Activated CD8-positive, alpha-beta T cell treated with anti-CD3 and anti-CD28 coated beads, Interleukin-2, amount 10 ng/mL, durations not matched to agents 7 days and 5 days (primary cell): Measurements from ENCODE around the gene CASKIN2. TPM values are rescaled to one million over a fixed set of nuclear protein-coding genes. Genes with fewer than 3 reads are reported as not detected.
A peak's percentile ranks its signal among the peaks of the same experiment; 100 is the strongest.

Source experiments
- ATAC-seq: fragments of 150-1000 bp; cut with Tn5 transposase; one replicate; pipeline ENCODE4 v1.10.0; 2021; ENCODE audit warnings: moderate library complexity
- CTCF ChIA-PET: fragments of 350-600 bp; sonication (Branson Sonifier 250); formaldehyde crosslinking; loops from one replicate; lab custom pipeline; 2021; ENCODE audit warnings: antibody characterized with exemption; lab: Charles Lee
- POLR2A ChIA-PET: fragments of 350-600 bp; sonication (Branson Sonifier 250); formaldehyde crosslinking; loops from one replicate; lab custom pipeline; 2021; ENCODE audit warnings: antibody characterized with exemption; lab: Charles Lee
- DNase-seq: peaks from one replicate; pipeline ENCODE4 v3.0.0-alpha.2; 2020
- H3K27ac Mint-ChIP-seq: one replicate; pipeline ENCODE4 v1.8.0; 2021; ENCODE audit warnings: mild to moderate bottlenecking, mixed read lengths
- H3K27me3 Mint-ChIP-seq: one replicate; pipeline ENCODE4 v1.8.0; 2021; ENCODE audit warnings: low read depth, mixed read lengths
- H3K36me3 Mint-ChIP-seq: one replicate; pipeline ENCODE4 v1.8.0; 2021; ENCODE audit warnings: low read depth, mixed read lengths
- H3K4me1 Mint-ChIP-seq: one replicate; pipeline ENCODE4 v1.8.0; 2021; ENCODE audit warnings: low read depth, mixed read lengths
- H3K4me3 Mint-ChIP-seq: one replicate; pipeline ENCODE4 v1.8.0; 2021; ENCODE audit warnings: mild to moderate bottlenecking, mixed read lengths
- H3K9me3 Mint-ChIP-seq: one replicate; pipeline ENCODE4 v1.8.0; 2022; ENCODE audit warnings: mixed read lengths; ENCODE audit not compliant: insufficient read depth
- total RNA-seq, 2 experiments: library from RNA; stranded (reverse); gene quantifications; one replicate each; pipeline ENCODE4 v1.2.3, GENCODE V29; 2021

Gene CASKIN2
- total RNA-seq, 2 experiments from 2014 or later = 0.68 to 0.97 TPM

GRCh38 chr17:75516619-75517296 is 1.4 kb upstream of the CASKIN2 start:
- Mint-ChIP-seq H3K9me3 (no peaks in the 10 kb centered on the region), H3K27ac (peak overlapping the region; percentile 97), H3K27me3 (peaks cover 3% of the 10 kb centered on the region), H3K4me1 (peaks cover 28% of the 10 kb centered on the region), H3K36me3 (peaks cover 28% of the 10 kb centered on the region), H3K4me3 (peak overlapping the region; percentile 89)
- CTCF ChIA-PET = interaction anchor here (0.6 to 3.3 kb wide), 43 partner anchors 8 to 266 kb away, joined by 3 to 26 read pairs (median 4); partner anchors contain the start of genes GALK1, GRB2, LLGL2 and MIF4GD
- peak; percentile 15 for ATAC-seq
- POLR2A ChIA-PET = interaction anchor here (1.0 to 3.1 kb wide), 10 partner anchors 10 to 256 kb away, joined by 3 to 15 read pairs (median 5); partner anchors contain the start of genes GGA3, GRB2, MIF4GD and MYO15B
- DNase-seq = peak; percentile 45

DNA sequence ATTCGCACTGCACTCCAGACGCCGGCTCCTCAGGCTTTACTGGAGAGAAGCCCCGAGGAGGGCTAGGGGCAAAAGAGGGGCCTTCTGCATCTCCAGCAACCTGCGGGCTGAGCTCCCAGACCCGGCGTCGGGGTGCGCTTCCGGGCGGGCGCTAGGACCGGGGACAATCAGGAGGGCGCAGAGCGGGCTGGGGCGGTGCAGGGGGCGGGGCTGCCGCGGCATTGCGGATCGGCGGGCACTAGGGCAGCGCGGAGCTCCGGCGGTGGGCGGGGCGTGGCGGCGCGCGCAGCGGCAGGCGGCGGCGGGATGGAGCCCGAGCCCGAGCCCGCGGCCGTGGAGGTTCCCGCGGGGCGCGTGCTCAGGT is 900 bp upstream of the CASKIN2 start, which contains the start of gene TSEN54:
TSEN54 (plus strand) TSS at position 274 of the 364 bp plus-strand sequence; CDS start at position 307, 33 bp downstream.
- ChIA-PET POLR2A (interaction anchor here (1.0 to 3.1 kb wide), 10 partner anchors 10 to 255 kb away, joined by 3 to 15 read pairs (median 5); partner anchors contain the start of genes GGA3, GRB2, MIF4GD and MYO15B), CTCF (interaction anchor here (0.6 to 3.3 kb wide), 43 partner anchors 9 to 267 kb away, joined by 3 to 26 read pairs (median 4); partner anchors contain the start of genes GALK1, GRB2, LLGL2 and MIF4GD)
- Mint-ChIP-seq H3K4me3 (peak within 1 kb of the TSS; percentile 89), H3K9me3 (no peaks in the 10 kb centered on the region), H3K27ac (peak within 1 kb of the TSS; percentile 97), H3K36me3 (peaks cover 24% of the 10 kb centered on the region), H3K27me3 (peaks cover 3% of the 10 kb centered on the region), H3K4me1 (peaks cover 28% of the 10 kb centered on the region)
- ATAC-seq (peak; percentile 83), DNase-seq (peak; percentile 97)

GRCh38 chr17:75514919-75515495 is 330 bp downstream of the CASKIN2 start:
- peak overlapping the region; percentile 76 for H3K4me3 Mint-ChIP-seq
- peaks cover 19% of the 10 kb centered on the region for H3K36me3 Mint-ChIP-seq
- no peaks in the 10 kb centered on the region for H3K9me3 Mint-ChIP-seq
- H3K27me3 Mint-ChIP-seq = peaks cover 3% of the 10 kb centered on the region
- H3K4me1 Mint-ChIP-seq = peaks cover 28% of the 10 kb centered on the region
- DNase-seq (no peak), ATAC-seq (no peak)
- CTCF ChIA-PET = interaction anchor here (0.6 to 0.9 kb wide), 2 partner anchors 10 to 88 kb away, joined by 3 read pairs; no protein-coding TSS in a partner anchor
- no peak overlapping the region for H3K27ac Mint-ChIP-seq
- POLR2A ChIA-PET = interaction anchor here (1.0 kb wide), 1 partner anchor 59 kb away, joined by 3 read pairs; the partner anchor contains the start of gene TMEM94

GRCh38 chr17:75514299-75514918 is 928 bp downstream of the CASKIN2 start:
- Mint-ChIP-seq H3K4me3 (peak overlapping the region; percentile 22), H3K4me1 (peaks cover 24% of the 10 kb centered on the region), H3K9me3 (no peaks in the 10 kb centered on the region), H3K27me3 (peaks cover 3% of the 10 kb centered on the region), H3K36me3 (peaks cover 14% of the 10 kb centered on the region), H3K27ac (no peak overlapping the region)
- DNase-seq (no peak), ATAC-seq (no peak)
- ChIA-PET POLR2A (interaction anchor here (1.0 kb wide), 1 partner anchor 58 kb away, joined by 3 read pairs; the partner anchor contains the start of gene TMEM94), CTCF (interaction anchor here (0.6 to 0.9 kb wide), 2 partner anchors 9 to 87 kb away, joined by 3 read pairs; no protein-coding TSS in a partner anchor)

GRCh38 chr17:75513641-75514000 is 1.7 kb downstream of the CASKIN2 start:
- Mint-ChIP-seq H3K9me3 (no peaks in the 10 kb centered on the region), H3K27me3 (peaks cover 3% of the 10 kb centered on the region), H3K4me1 (peaks cover 16% of the 10 kb centered on the region), H3K4me3 (no peak overlapping the region), H3K27ac (peak overlapping the region; percentile 16), H3K36me3 (peaks cover 7% of the 10 kb centered on the region)
- DNase-seq = no peak
- ChIA-PET CTCF (no interaction called here), POLR2A (interaction anchor here (0.7 kb wide), 1 partner anchor 72 kb away, joined by 3 read pairs; no protein-coding TSS in a partner anchor)
- ATAC-seq = no peak

- no peak overlapping the region for H3K4me3 Mint-ChIP-seq
- DNase-seq = no peak
- peaks cover 2% of the 10 kb centered on the region for H3K36me3 Mint-ChIP-seq
- ChIA-PET POLR2A (interaction anchor here (0.7 kb wide), 1 partner anchor 72 kb away, joined by 3 read pairs; no protein-coding TSS in a partner anchor), CTCF (interaction anchor here (1.3 kb wide), 1 partner anchor 14 kb away, joined by 3 read pairs; no protein-coding TSS in a partner anchor)
- H3K9me3 Mint-ChIP-seq = no peaks in the 10 kb centered on the region
- H3K27ac Mint-ChIP-seq = no peak overlapping the region
- no peak for ATAC-seq
- peaks cover 3% of the 10 kb centered on the region for H3K27me3 Mint-ChIP-seq
- H3K4me1 Mint-ChIP-seq = peaks cover 11% of the 10 kb centered on the region
These were observed 2.3 kb downstream of the CASKIN2 start for GRCh38 chr17:75512926-75513640.

GRCh38 chr17:75511610-75512575 is 3.4 kb downstream of the CASKIN2 start:
- ATAC-seq (no peak), DNase-seq (no peak)
- POLR2A ChIA-PET = no interaction called here
- Mint-ChIP-seq H3K4me1 (no peaks in the 10 kb centered on the region), H3K27me3 (peaks cover 3% of the 10 kb centered on the region), H3K36me3 (no peaks in the 10 kb centered on the region), H3K9me3 (no peaks in the 10 kb centered on the region), H3K27ac (no peak overlapping the region), H3K4me3 (no peak overlapping the region)
- CTCF ChIA-PET = interaction anchor here (1.3 kb wide), 1 partner anchor 13 kb away, joined by 3 read pairs; no protein-coding TSS in a partner anchor

- Mint-ChIP-seq H3K4me1 (no peaks in the 10 kb centered on the region), H3K36me3 (no peaks in the 10 kb centered on the region), H3K27me3 (peaks cover 3% of the 10 kb centered on the region), H3K27ac (no peak overlapping the region), H3K4me3 (no peak overlapping the region), H3K9me3 (no peaks in the 10 kb centered on the region)
- DNase-seq (no peak), ATAC-seq (no peak)
- ChIA-PET POLR2A (no interaction called here), CTCF (no interaction called here)
These were observed 4.1 kb downstream of the CASKIN2 start for GRCh38 chr17:75511270-75511609.

DNA sequence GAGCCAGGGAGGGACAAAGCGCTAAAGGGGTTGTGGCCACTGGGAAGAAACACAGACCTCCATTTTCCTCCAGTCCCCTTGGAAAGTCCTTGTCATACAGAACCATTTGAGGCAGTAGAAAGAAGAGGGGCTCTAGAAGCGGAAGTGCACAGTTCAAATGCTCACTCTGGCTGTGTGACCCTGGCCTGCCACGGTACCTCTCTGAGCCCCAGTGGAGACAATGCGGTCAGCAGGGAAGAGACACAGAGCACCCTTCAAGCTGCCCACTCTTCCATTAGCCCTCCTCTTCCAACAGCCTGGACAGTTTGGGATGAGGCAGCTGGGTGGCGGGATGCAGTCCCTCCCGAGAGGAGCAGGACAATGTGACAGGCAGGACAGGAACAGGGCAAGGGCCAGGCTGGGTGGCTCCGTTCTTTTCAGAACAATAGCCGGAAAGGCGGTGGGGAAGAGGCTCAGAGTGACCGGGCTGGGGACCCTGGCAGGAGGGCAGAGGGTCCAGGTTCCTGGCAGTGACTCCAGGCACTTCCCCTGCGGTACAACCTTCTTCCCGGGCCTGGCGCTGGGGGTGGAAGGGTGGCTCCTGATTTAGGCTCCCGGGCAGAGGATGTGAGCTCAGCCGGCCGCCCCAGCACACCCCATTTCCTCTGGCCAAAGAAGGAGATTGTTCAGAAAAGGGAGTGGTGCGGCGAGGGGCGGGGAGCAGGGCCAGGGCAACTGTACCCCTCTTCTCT is 5.6 kb downstream of the CASKIN2 start:
- POLR2A ChIA-PET = interaction anchor here (0.5 to 0.8 kb wide), 2 partner anchors 20 to 104 kb away, joined by 3 read pairs; partner anchors contain the start of gene GRB2

More for the DNA sequence above, 5.6 kb downstream of the CASKIN2 start:
- CTCF ChIA-PET = no interaction called here
- no peaks in the 10 kb centered on the region for H3K9me3 Mint-ChIP-seq
- H3K27ac Mint-ChIP-seq = no peak overlapping the region
- peaks cover 3% of the 10 kb centered on the region for H3K27me3 Mint-ChIP-seq
- no peak for DNase-seq
- ATAC-seq = no peak
- H3K4me3 Mint-ChIP-seq = no peak overlapping the region
- no peaks in the 10 kb centered on the region for H3K4me1 Mint-ChIP-seq
- no peaks in the 10 kb centered on the region for H3K36me3 Mint-ChIP-seq
